HFFc6 (cell line): ENCODE results near the gene TMEM121B. TPM values are rescaled to one million over a fixed set of nuclear protein-coding genes. Genes with fewer than 3 reads are reported as not detected.

Source experiments
- DNase-seq: peaks from one replicate; pipeline ENCODE4 v3.0.0-alpha.2; 2018
- H3K27ac Mint-ChIP-seq: 2 replicates; pipeline ENCODE4 v1.8.0; 2020; ENCODE audit warnings: mild to moderate bottlenecking, mixed read lengths
- H3K27me3 Mint-ChIP-seq: 2 replicates; pipeline ENCODE4 v1.8.0; 2021; ENCODE audit warnings: mild to moderate bottlenecking, moderate library complexity, mixed read lengths; ENCODE audit not compliant: insufficient read depth
- H3K36me3 Mint-ChIP-seq: 2 replicates; pipeline ENCODE4 v1.8.0; 2021; ENCODE audit warnings: low read depth, mixed read lengths
- H3K4me1 Mint-ChIP-seq: 2 replicates; pipeline ENCODE4 v1.8.0; 2020; ENCODE audit warnings: low read depth, mixed read lengths
- H3K4me3 Mint-ChIP-seq: 2 replicates; pipeline ENCODE4 v1.8.0; 2020; ENCODE audit warnings: mild to moderate bottlenecking, moderate library complexity, mixed read lengths
- H3K9me3 Mint-ChIP-seq: 2 replicates; pipeline ENCODE4 v1.8.0; 2020; ENCODE audit warnings: mild to moderate bottlenecking, mixed read lengths
- total RNA-seq, 6 experiments: library from RNA; stranded (reverse); fragmentation: NEBNext Ultra II Directional; extraction: Animal tissue kit (Norgen Biotek cat#: 25700); gene quantifications; 2 replicates in 1 of 6; 3 replicates in 5 of 6; pipeline ENCODE4 v1.2.3, GENCODE V29; 2021
- TF ChIP-seq, protein P1 (sequence below): fragments of 200-600 bp; sonication (generic); IDR thresholded peaks from 2 replicates; pipeline ENCODE4 v1.5.0; 2021; ENCODE audit warnings: antibody characterized with exemption, mild to moderate bottlenecking

TMEM121B gene
- total RNA-seq, 6 experiments from 2014 or later, result 0.05 to 0.11 (median 0.07) TPM

GRCh38 chr22:17143101-17143500, 21.9 kb upstream of the TMEM121B start:
- Mint-ChIP-seq H3K36me3 (peaks cover 15% of the 10 kb centered on the region), H3K9me3 (no peaks in the 10 kb centered on the region), H3K27me3 (no peaks in the 10 kb centered on the region), H3K4me3 (no peak overlapping the region), H3K27ac (no peak overlapping the region), H3K4me1 (no peaks in the 10 kb centered on the region)
- DNase-seq, result no peak
- TF ChIP-seq, protein P1, sequence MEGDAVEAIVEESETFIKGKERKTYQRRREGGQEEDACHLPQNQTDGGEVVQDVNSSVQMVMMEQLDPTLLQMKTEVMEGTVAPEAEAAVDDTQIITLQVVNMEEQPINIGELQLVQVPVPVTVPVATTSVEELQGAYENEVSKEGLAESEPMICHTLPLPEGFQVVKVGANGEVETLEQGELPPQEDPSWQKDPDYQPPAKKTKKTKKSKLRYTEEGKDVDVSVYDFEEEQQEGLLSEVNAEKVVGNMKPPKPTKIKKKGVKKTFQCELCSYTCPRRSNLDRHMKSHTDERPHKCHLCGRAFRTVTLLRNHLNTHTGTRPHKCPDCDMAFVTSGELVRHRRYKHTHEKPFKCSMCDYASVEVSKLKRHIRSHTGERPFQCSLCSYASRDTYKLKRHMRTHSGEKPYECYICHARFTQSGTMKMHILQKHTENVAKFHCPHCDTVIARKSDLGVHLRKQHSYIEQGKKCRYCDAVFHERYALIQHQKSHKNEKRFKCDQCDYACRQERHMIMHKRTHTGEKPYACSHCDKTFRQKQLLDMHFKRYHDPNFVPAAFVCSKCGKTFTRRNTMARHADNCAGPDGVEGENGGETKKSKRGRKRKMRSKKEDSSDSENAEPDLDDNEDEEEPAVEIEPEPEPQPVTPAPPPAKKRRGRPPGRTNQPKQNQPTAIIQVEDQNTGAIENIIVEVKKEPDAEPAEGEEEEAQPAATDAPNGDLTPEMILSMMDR, result no peak

DNA sequence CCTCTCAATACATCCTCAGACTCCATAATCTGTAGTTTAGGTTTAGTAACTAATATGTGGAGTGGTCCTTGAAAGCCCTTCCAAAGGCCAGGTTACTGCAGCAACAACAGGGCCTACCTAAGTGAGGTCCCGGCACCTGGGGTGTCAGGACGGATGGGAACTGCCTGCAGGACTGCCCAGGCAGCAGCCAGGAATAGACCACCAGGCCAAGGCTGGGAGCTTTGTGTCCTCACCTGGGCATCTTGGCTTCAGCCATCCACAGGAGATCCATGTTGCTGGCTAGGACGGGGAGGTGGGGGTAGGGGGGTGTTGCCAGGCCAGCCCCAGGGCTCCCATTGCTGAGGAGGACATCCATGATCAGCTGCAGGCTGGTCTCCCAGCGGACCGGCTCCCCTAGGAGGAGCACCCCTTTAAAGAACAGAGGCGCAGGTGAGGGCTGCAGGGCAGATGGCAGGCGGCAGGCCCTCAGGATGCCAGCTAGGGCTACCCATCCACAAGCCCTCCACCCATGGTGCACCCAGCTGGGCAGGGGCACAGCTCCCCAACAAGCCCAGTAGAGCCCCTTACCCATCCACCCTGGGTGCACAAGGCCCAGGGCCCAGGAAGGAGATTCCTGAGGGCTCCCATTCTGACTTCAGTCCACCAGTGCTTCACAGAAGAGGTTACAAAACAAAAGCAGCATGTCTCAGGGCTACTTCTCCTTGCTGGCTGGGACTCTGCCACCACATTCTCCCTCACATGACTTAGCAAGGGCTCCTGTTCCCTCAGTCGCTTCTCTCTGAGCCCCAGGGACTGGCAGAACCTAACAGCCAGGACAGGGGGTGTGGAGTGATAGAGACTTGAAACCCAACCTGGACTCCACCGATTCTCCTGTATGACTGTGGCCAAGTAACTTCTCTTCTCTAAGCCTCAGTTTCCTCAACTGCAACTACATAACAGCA, 19.9 kb upstream of the TMEM121B start:
- H3K9me3 Mint-ChIP-seq, result no peaks in the 10 kb centered on the region
- no peak for DNase-seq
- TF ChIP-seq, protein P1, result no peak
- no peak overlapping the region for H3K4me3 Mint-ChIP-seq
- no peaks in the 10 kb centered on the region for H3K4me1 Mint-ChIP-seq
- H3K36me3 Mint-ChIP-seq, result peaks cover 8% of the 10 kb centered on the region
- H3K27me3 Mint-ChIP-seq, result no peaks in the 10 kb centered on the region
- H3K27ac Mint-ChIP-seq, result no peak overlapping the region

DNA sequence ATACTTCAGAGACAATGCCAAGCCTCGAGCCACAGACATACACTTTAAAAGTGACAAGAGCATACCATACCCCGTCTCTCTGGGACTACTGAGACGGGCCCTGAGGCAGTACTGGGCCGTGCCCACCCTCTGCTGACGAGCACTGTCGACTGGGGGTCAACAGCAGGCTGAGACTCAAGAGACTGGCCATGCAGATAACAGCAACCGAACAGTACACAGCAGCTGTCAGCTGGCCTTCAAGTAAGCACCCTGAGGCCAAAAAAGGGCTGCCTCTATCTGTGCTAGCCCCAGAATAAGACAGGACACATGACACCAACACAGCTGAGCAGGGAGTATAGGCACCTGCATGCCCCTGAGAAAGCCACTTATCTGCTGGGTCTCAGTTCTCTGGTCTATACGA, 18.9 kb upstream of the TMEM121B start:
- H3K27me3 Mint-ChIP-seq, result no peaks in the 10 kb centered on the region
- H3K27ac Mint-ChIP-seq, result no peak overlapping the region
- no peak for DNase-seq
- no peaks in the 10 kb centered on the region for H3K9me3 Mint-ChIP-seq
- H3K4me3 Mint-ChIP-seq, result no peak overlapping the region
- H3K4me1 Mint-ChIP-seq, result no peaks in the 10 kb centered on the region; the same call in 1 of the 2 replicates
- H3K36me3 Mint-ChIP-seq, result peaks cover 8% of the 10 kb centered on the region
- TF ChIP-seq, protein P1, result no peak

GRCh38 chr22:17138513-17138912, 17.4 kb upstream of the TMEM121B start:
- TF ChIP-seq, protein P1, result no peak
- H3K36me3 Mint-ChIP-seq, result peaks cover 8% of the 10 kb centered on the region
- DNase-seq, result no peak
- H3K4me3 Mint-ChIP-seq, result no peak overlapping the region
- H3K27ac Mint-ChIP-seq, result no peak overlapping the region
- H3K9me3 Mint-ChIP-seq, result no peaks in the 10 kb centered on the region
- no peaks in the 10 kb centered on the region; the same call in 1 of the 2 replicates for H3K4me1 Mint-ChIP-seq
- no peaks in the 10 kb centered on the region for H3K27me3 Mint-ChIP-seq

DNA sequence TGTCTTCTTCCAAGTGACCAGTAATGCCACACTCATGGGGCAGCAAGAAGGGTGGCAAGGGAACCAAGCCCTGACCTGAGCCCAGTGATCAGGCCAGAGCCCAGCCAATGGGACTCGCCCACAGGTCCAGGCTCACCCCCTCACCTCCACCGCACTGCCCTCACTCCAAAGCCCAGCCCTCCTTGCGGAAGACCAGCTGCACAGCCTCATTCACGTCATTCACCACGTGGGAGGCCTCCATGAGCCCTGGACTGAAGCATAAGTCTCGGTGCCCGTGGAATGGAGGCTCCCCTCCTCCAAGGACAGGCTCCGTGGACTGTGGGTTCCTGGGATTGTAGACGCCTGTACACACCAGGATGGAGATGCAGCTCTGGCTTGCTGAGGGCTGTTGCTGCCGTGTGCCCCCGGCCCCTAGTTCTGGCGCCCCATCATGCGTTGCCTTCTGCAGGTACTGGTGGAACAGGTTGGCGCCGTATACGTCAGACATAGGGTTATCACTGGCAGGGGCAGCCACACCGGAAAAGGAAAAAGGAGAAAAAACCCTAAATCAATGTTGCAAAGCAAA, 16.8 kb upstream of the TMEM121B start:
- no peak for DNase-seq
- no peaks in the 10 kb centered on the region for H3K27me3 Mint-ChIP-seq
- H3K4me3 Mint-ChIP-seq, result no peak overlapping the region
- H3K4me1 Mint-ChIP-seq, result no peaks in the 10 kb centered on the region; the same call in 1 of the 2 replicates
- H3K27ac Mint-ChIP-seq, result no peak overlapping the region
- TF ChIP-seq, protein P1, result no peak
- no peaks in the 10 kb centered on the region for H3K9me3 Mint-ChIP-seq
- peaks cover 8% of the 10 kb centered on the region for H3K36me3 Mint-ChIP-seq
